Activated gamma-delta T cell treated with Interleukin-2 at 50 U/mL for 16 hours (primary cell): ENCODE measurements around the gene SUFU.
A peak's percentile ranks its signal among the peaks of the same experiment; 100 is the strongest.
"Not testable (repeated sequence)": the region's sequence is repeated elsewhere in the genome, so short reads cannot be mapped to it uniquely, and the experiment has no call there.

Source experiments
- DNase-seq: peaks from one replicate; pipeline ENCODE4 v3.0.0-alpha.2; 2020

The SUFU gene

GRCh38 chr10:102480396-102480795 lies 23.4 kb upstream of the SUFU start:
- DNase-seq, result no peak

GRCh38 chr10:102484021-102484420 lies 19.8 kb upstream of the SUFU start:
- no peak for DNase-seq

GRCh38 chr10:102485093-102485784 lies 18.5 kb upstream of the SUFU start:
- no peak for DNase-seq

DNA sequence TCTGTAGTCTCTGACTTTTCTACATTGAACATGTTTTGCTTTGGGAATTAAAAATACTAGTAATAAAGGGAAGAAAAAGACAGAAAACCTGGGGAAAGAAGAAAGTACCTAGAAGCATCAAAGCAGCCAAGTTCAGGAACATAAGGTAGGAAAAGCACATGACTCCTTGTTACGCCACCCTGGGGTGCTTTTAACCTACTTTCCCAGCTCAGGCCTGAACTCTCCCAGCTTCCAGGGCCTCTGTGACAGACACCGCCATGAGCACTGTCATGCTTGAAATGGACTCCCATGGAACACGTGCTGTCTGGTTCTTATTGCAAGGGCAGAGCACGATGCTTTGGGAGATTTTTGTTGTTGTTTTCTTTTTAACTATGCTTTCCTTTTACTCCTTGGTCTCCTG lies 12.6 kb upstream of the SUFU start:
- no peak for DNase-seq

GRCh38 chr10:102492344-102492939 lies 11.3 kb upstream of the SUFU start:
- no peak for DNase-seq

DNA sequence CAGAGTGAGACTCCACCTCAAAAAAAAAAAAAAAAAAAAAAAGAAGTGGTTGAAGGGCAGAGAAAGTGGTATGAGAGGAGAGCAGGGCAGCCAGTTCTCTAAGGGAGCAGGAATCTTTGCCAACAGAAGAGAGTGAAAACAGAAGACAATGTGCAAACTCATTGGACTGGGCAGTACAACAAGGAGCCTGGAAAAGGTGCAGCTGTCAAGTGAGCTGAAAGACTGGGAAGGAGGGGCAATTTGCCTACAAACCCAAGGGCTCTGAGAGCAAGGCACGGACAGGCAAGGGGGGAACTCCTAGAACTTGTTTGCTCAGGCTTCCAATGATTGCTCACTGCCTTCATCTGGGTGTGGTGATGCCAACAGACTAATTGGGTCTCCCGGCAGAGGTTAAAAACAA lies 10.8 kb upstream of the SUFU start:
- no peak for DNase-seq

DNA sequence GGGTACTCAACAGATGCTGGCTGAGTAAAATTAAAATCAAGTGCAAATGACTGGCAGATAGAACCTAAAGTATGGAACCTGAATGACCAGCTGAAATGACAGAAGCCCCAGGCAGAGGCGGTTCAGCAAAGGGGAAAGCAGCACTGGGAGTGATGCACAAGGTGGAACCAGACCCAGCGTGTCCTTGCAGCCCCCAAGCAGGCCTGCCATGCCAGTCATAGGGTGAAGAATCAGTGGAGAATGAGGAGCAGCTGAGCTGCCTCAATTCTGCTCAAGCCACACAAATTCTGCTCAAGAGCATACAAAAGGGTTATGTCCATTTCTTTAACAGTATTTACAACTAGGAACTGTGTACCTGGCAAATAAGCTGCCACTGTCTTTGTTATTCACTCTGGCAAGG lies 10.0 kb upstream of the SUFU start:
- DNase-seq, result no peak

- no peak for DNase-seq
These were observed 6.2 kb upstream of the SUFU start for GRCh38 chr10:102497545-102497944.

GRCh38 chr10:102499356-102499755 lies 4.4 kb upstream of the SUFU start:
- DNase-seq, result no peak

DNA sequence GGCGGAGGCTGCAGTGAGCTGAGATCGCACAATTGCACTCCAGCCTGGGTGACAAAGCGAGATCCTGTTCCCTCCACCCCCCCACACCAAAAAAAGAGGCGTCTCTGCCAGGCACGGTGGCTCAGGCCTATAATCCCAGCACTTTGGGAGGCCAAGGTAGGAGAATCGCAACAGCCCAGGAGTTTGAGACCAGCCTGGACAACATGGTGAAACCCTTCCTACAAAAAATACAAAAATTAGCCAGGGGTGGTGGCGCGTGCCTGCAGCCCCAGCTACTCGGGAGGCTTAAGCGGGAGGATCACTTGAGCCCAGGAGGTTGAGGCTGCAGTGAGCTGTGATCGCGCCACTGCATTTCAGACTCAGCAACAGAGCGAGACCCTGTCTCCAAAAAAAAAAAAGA lies 3.1 kb upstream of the SUFU start:
- DNase-seq, result not testable (repeated sequence)

- no peak for DNase-seq
These were observed 2.4 kb upstream of the SUFU start for GRCh38 chr10:102501201-102502028.

GRCh38 chr10:102502029-102502336 lies 1.8 kb upstream of the SUFU start:
- DNase-seq, result peak; percentile 98

DNA sequence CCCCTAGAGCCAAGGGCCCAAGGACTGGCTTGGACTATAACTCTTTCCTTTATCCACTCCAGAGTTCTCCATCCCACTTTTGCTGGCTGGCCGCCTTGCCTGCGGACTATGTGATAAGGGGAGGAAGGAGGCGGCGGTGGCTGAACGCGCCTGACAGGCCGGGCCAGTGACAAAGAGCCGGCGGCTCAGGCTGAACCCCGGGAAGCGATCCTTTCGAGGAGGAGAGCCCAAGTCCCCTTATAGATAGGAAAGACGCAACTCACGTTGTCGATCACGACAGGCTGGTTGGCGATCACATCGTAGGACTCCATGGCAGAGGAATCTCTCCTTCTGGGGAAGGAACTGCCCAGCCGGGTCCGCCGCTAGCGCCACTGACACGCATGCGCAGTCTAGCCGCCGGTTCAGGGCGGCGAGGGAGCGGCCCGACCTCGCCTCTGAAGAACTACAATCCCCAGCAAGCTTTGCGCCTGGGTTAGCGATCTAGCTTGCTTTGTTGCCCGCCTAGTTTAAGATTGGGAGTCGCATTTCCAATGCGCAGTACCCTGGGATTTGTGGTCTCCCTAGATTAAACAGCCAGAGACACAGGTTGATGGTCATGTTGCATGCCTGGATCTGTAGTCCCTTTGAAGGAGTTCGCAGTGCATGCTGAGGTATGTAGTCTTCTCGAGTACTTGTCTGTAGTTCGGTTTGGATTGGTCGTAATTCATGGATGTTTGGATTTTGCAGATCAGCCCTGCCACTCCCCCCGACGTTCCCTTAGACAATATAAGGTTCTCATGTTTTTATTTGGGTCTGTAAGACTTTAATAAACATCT lies 1.2 kb upstream of the SUFU start, which contains the start of gene ACTR1A:
Gene ACTR1A, minus strand, starts transcription at position 376 of the 815 bp plus-strand sequence. Its CDS starts 65 bp downstream, at position 311.
- DNase-seq, result peak; percentile 93

- DNase-seq, result peak; percentile 19
These were observed 605 bp downstream of the SUFU start for GRCh38 chr10:102504179-102504975.

DNA sequence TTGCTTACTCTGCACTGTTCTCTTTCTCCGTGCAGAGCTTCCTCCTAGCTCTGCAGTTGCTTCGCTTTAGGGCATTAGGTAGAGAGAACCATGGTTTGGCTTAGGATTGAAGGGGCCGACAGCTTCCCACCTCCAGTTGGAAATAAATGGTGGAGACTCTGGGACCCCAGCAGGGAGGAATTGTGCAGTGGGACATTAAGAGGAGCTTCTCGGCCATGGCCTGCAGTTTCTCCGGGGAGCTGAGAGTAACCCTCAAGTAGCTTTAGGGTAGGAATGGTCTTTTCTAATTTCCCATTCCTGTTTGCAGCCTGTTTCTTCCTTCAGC lies 1.2 kb downstream of the SUFU start:
- DNase-seq, result no peak

DNA sequence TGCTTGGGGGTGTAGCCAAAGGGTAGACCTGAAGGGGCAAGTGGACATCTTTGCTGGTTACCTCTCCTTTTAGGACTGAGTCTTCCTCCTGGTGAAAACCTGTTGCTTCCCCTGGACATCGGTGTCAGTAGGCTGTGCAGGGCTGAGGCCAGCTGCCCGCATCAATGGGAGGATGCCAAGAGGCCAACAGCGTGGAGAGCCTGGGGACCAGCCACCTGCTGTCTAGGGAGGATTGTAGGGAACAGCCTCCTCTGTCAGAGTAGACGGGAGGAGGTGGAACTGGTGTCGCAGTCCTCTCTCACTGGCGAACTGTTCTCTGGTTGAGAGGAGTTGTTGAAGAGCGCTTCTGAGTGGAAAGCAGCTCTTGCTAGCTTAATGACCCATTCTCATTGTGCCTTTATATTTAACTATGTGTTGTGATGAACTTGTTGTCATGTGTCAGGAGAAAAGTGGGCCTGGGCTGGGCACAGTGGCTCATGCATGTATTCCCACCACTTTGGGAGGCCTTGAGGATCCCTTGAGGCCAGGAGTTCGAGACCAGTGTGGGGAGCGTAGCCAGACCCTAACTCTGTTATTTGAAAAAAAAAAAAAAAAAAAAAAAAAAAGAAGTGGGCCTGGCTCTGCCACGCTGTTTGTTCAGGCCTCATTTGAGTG lies 1.8 kb downstream of the SUFU start:
- DNase-seq, result no peak

DNA sequence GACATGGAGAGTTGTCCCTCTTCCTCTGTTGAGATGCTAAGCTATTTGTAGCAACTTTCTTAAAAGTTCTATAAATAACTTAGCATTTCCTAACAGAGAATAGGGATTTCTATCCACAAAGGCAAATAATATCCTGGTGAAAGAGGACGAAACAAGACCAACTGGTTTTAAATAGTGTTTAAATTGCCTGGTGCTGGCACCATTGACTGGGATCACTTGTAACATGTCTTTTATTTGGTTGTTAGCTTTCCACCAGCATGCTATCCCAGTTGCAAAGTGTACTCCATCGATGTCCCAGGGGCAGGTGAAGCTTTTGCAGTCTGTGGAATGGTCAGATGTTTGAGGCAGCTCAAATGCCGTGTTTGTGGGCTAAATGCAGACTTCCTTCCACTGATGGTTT lies 3.7 kb downstream of the SUFU start:
- no peak for DNase-seq

DNA sequence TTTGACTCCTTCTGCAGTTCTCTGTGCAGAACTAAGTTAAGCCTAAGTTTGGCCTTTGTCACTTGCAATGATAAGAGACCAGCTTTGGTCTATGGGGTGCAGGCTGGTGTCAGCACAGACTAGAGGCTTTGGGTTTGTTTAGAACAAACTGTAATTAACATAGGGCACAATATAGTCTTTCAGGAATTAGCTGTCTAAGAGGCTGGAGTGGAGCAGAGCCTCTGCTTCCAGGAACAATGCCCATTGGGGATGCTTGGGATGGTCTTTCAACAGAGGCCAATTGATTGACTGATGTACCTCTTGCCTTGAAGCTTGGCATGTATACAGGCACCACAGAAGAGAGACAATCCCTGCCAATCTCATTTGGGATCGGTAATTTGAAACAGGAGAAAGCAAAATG lies 4.7 kb downstream of the SUFU start:
- no peak for DNase-seq

- DNase-seq, result no peak
These were observed 5.6 kb downstream of the SUFU start for GRCh38 chr10:102509387-102509786.

- no peak for DNase-seq
These were observed 8.0 kb downstream of the SUFU start for GRCh38 chr10:102511583-102512274.
